ENCODE measurements around the gene SYNE2. TPM values are rescaled to one million over a fixed set of nuclear protein-coding genes. Genes with fewer than 3 reads are reported as not detected.
A peak's percentile ranks its signal among the peaks of the same experiment; 100 is the strongest.
"Not testable (repeated sequence)": the region's sequence is repeated elsewhere in the genome, so short reads cannot be mapped to it uniquely, and the experiment has no call there.

SYNE2 gene, protein sequence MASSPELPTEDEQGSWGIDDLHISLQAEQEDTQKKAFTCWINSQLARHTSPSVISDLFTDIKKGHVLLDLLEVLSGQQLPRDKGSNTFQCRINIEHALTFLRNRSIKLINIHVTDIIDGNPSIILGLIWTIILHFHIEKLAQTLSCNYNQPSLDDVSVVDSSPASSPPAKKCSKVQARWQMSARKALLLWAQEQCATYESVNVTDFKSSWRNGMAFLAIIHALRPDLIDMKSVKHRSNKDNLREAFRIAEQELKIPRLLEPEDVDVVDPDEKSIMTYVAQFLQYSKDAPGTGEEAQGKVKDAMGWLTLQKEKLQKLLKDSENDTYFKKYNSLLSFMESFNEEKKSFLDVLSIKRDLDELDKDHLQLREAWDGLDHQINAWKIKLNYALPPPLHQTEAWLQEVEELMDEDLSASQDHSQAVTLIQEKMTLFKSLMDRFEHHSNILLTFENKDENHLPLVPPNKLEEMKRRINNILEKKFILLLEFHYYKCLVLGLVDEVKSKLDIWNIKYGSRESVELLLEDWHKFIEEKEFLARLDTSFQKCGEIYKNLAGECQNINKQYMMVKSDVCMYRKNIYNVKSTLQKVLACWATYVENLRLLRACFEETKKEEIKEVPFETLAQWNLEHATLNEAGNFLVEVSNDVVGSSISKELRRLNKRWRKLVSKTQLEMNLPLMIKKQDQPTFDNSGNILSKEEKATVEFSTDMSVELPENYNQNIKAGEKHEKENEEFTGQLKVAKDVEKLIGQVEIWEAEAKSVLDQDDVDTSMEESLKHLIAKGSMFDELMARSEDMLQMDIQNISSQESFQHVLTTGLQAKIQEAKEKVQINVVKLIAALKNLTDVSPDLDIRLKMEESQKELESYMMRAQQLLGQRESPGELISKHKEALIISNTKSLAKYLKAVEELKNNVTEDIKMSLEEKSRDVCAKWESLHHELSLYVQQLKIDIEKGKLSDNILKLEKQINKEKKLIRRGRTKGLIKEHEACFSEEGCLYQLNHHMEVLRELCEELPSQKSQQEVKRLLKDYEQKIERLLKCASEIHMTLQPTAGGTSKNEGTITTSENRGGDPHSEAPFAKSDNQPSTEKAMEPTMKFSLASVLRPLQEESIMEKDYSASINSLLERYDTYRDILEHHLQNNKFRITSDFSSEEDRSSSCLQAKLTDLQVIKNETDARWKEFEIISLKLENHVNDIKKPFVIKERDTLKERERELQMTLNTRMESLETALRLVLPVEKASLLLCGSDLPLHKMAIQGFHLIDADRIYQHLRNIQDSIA (N-terminal part only)
- 158 TPM for polyA plus RNA-seq (ENCODE audit: insufficient read length)
- long read RNA-seq, donor 1, partial matches to known transcripts: 7 of 11 reads
- long read RNA-seq, donor 1, other reads (novel, unspliced or antisense): 0 of 11 reads
- long read RNA-seq, donor 2, partial matches to known transcripts: 45 of 47 reads
- long read RNA-seq, donor 2, other reads (novel, unspliced or antisense): 0 of 47 reads
- long read RNA-seq, donor 3, partial matches to known transcripts: 27 of 28 reads
- long read RNA-seq, donor 3, other reads (novel, unspliced or antisense): 0 of 28 reads
- long read RNA-seq, donor 4: 0 reads
- long read RNA-seq, donor 5, partial matches to known transcripts: 0 of 1 reads
- long read RNA-seq, donor 5, other reads (novel, unspliced or antisense): 0 of 1 reads
- long read RNA-seq, donor 6, partial matches to known transcripts: 12 of 13 reads
- long read RNA-seq, donor 6, other reads (novel, unspliced or antisense): 0 of 13 reads
- long read RNA-seq, donor 7, partial matches to known transcripts: 12 of 13 reads
- long read RNA-seq, donor 7, other reads (novel, unspliced or antisense): 0 of 13 reads
- long read RNA-seq, donor 8: 0 reads

DNA sequence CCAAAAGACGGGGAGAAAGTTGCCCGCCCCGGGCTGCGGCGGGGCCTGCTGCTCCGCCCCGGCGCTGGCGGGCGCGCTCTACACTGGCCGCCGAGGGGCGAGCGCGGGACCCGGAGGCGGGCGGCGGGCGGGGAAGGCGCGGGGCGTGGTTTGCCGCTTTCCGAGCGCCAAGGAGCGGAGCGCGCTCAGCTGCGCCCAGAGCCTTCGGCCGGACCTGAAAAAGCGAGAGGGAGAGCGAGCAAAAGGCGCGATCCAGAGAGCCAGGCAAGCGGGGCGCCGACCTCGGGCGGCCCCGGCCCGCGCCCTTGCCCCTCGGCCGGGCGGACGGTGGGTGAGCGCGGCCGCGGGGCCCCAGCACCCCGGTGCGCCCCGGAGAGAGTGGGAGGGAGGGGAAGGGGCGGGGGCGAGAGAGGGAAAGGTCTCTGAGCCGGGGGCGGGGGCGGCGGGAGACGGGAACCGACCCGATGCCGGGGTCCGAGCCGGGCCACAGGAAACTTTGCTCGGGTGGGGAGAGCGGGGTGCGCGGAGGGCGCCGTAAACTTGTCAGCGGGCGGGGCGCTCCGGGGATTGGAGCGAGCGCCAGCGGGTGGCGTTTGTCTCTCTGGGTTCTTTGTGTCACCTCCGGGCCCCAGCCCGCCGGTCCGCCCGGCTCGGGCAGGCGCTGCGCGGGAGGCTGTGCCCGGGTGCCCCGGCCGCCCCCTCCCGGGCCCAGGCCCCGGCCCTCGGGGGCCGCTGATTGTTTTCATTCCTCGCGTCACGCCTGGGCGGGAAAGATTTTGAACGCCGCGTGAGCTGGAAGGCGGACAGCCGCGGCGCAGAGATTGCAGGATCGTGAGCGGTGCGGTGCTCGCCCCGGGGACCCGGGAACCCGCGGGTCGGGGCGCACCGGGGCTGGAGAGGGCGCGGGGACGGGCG lies at the start of gene SYNE2:
SYNE2 (plus strand) TSS at position 188 of the 915 bp plus-strand sequence. CDS start 56,145 bp downstream, outside the sequence.
- peak; percentile 87 for DNase-seq

- DNase-seq: not testable (repeated sequence)
Measured at GRCh38 chr14:63803221-63803791, 49.5 kb upstream of the SYNE2 start.

DNA sequence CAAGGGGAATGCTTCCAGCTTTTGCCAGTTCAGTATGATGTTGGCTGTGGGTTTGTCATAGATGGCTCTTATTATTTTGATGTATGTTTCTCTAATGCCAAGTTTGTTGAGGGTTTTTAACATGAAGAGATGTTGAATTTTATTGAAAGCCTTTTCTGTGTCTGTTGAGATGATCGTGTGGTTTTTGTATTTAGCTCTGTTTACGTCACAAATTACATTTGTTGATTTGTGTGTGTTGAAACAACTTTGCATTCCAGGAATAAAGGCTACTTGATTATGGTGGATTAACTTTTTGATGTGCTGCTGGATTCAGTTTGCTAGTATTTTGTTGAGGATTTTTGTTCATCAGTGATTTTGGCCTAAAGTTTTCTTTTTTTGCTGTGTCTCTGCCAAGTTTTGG lies 46.7 kb upstream of the SYNE2 start:
- not testable (repeated sequence) for DNase-seq

DNA sequence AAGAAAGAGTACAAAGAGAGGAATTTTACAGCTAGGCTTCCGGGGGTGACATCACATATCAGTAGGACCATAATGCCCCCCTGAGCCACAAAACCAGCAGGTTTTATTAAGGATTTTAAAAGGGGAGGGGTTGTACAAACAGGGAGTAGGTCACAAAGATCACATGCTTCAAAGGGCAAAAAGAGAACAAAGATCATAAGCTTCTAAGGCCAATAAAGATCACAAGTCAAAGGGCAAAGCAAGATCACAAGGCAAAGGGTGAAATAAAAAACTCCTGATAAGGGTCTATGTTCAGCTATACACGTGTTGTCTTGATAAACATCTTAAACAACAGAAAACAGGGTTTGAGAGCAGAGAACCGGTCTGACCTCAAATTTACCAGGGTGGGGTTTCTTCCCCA lies 41.1 kb upstream of the SYNE2 start:
- not testable (repeated sequence) for DNase-seq

DNA sequence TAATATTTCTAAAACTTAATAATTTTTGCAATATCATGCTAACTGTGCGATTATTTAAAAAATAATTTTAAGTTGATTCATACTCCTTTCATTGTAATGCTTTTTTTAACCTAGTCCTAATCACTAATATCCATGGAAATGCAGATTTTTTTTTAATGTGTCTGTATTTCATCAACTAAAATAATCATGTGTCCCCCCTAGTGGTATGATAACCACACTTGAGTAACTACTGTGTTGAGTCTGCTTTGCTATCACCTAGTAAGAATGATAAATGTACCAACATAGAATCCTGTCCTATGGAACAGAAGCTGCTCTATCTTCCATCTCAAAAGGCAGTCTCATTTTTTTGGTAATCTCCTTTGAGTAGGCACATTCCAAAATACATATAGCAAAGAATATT lies 19.1 kb upstream of the SYNE2 start:
- no peak for DNase-seq

DNA sequence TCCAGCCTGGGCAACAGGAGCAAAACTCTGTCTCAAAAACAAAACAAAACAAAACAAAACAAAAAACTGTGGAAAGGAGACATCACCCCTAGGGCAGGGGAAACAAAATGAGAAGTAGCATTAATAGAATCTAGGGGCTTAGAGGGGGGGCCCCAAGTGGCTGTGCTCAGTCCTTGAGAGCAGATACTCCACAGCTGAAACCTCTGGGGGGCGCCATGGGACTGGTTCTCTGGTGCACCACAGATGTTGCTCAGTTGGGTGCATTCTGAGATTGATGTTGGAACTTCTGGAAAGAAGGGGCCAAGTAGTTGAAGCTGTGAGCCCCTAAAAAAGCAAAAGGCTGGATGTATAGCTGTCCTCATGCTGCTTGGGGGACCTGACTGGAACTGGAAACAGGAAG lies 11.8 kb upstream of the SYNE2 start:
- no peak for DNase-seq

GRCh38 chr14:63843796-63844195 lies 9.0 kb upstream of the SYNE2 start:
- no peak for DNase-seq

- DNase-seq: no peak
Measured at GRCh38 chr14:63848890-63849289, 3.9 kb upstream of the SYNE2 start.

DNA sequence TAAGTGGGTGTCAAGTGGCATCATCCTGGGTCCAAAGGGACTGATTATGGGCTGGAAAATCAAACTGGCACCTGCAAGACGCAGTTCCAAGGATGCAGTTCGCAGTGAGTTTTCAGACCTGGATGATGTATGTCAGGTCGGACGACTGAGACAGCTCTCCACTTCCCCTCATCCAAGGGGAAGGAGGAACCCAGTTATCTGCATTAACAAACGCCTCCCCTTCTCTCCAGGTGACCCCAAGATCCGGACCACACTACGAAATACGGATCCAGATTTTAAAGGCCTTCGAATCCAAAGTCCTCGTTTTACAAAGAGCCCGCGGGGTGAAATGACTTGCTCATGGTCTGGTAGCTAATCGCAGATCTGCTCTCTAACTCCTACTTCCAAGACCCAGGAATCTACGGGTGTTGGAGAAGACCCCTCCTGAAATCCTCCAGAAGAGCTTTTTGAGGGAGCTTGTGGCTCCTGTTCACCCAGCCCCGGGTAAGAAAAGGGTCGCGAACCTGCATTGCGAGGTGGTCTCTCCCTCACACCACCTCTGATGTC lies 460 bp upstream of the SYNE2 start:
- DNase-seq: no peak

GRCh38 chr14:63853831-63854293 lies 1.1 kb downstream of the SYNE2 start:
- peak; percentile 64 for DNase-seq

DNA sequence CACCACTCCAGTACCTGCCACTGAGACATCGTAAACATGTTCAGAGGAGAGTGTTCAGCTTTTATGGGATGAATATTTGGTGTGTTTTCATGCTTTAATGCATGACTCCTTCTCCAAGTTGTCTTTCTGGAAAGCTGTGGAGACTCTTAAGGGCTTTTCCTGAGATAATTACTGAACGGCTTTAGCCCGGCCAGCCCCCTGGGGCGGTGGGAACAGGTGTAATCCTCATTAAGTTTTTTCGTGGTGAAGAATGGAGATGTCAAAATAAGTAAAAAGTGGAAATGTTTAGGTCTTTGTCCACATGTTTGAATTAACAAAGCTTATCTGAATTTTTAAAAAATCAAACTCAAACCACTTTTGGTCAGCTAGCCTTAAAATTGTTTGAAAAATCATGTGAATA lies 1.5 kb downstream of the SYNE2 start:
- DNase-seq: no peak

DNA sequence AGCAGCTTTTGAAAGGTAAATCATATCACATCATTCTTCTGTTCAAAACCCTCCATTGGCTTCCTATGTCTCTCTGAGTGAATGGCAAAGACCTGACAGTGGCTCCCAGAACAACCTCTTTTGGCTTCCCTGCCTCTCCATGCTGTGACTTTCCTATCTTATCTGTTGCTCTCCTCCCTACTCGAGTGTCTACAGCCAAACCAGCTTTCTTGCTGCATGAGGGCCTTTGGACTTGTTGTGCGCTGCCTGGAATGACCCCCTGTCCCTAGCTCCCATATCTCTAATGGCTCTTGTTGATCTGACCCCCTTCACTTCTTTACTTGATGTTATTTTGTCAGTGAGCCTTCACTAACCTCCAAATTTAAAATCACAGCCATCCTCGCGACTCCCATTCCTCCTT lies 2.5 kb downstream of the SYNE2 start:
- DNase-seq: no peak

GRCh38 chr14:63857466-63858030 lies 4.7 kb downstream of the SYNE2 start:
- no peak for DNase-seq

GRCh38 chr14:63860146-63860545 lies 7.3 kb downstream of the SYNE2 start:
- DNase-seq: no peak

DNA sequence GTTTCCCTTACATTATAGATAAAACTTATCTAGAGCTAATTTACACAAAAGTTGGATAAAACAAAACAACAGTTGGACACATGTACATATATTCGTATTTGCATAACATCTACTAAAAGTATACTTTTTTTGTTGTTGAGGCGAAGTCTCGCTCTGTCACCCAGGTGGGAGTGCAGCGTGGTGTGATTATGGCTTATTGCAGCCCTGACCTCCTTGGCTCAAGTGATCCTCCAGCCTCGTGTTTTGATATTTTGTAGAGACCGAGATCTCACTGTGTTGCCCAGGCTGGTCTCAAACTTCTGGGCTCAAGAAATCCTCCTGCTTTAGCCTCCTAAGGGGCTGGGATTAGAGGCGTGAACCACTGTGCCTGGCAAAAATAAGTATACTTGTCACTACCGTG lies 9.4 kb downstream of the SYNE2 start:
- DNase-seq: no peak

DNA sequence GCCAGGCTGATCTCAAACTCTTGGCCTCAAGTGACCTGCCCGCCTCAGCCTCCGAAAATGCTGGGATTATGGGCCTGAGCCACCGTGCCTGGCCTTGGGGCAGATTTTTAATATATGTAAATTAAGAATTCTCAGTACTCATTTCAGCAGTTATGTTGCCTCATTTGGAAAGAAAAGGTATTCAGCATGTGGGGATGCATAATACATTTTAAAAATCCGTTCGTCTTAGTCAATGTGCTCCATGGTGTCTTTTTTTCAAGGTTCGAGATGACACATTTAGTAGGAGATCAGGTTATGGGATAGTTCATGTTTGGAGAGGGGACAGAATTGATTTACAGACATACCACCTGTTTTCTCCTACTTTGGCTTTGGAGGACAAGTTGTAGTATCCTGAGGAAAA lies 10.2 kb downstream of the SYNE2 start:
- DNase-seq: no peak

DNA sequence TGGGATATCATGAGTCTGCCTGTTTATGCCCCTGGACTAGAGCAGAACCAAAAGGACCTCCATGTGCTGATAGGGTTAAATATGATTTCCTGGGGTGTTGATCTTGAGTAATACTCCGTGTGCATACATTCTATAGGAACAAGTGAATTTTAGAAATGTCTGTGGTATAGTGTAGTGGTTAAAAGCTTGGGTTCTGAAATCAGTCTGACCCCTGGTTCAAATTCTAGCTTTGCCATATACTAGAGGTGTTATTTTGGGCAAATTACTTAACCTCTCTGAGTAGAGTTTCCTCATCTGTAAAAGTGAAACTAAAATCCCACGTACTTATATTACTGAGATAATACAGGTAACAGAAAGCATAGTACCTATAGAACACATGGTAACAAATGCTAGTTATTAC lies 12.0 kb downstream of the SYNE2 start:
- DNase-seq: not testable (repeated sequence)

All from left kidney (tissue), 8 donors.